NCI-H345 (cell line): Measurements from ENCODE around the gene AIG1.
A peak's percentile ranks its signal among the peaks of the same experiment; 100 is the strongest.
"Not testable (repeated sequence)": the region's sequence is repeated elsewhere in the genome, so short reads cannot be mapped to it uniquely, and the experiment has no call there.

ENCODE experiments used
- DNase-seq: peaks from one replicate; lab custom pipeline; 2025; lab: John Stamatoyannopoulos, UW

Gene AIG1

GRCh38 chr6:143060806-143061596, at the start of gene AIG1:
Gene AIG1 (plus strand): TSS chr6:143060889. CDS start chr6:143060926, 37 bp downstream.
- peak; percentile 87 for DNase-seq

GRCh38 chr6:143014764-143015163, 45.9 kb upstream of the AIG1 start:
- DNase-seq, result no peak

- no peak for DNase-seq
These were observed 45.4 kb upstream of the AIG1 start for GRCh38 chr6:143015300-143015706.

GRCh38 chr6:143018955-143019354, 41.7 kb upstream of the AIG1 start:
- DNase-seq, result no peak

GRCh38 chr6:143020862-143021261, 39.8 kb upstream of the AIG1 start:
- not testable (repeated sequence) for DNase-seq

- DNase-seq, result no peak
These were observed 39.1 kb upstream of the AIG1 start for GRCh38 chr6:143021543-143021942.

- DNase-seq, result no peak
These were observed 38.1 kb upstream of the AIG1 start for GRCh38 chr6:143022587-143022986.

GRCh38 chr6:143023695-143024094, 37.0 kb upstream of the AIG1 start:
- no peak for DNase-seq

- DNase-seq, result no peak
These were observed 35.7 kb upstream of the AIG1 start for GRCh38 chr6:143024977-143025376.

- peak; percentile 16 for DNase-seq
These were observed 33.8 kb upstream of the AIG1 start for GRCh38 chr6:143026696-143027449.

- DNase-seq, result no peak
These were observed 25.9 kb upstream of the AIG1 start for GRCh38 chr6:143034689-143035334.

GRCh38 chr6:143037470-143037869, 23.2 kb upstream of the AIG1 start:
- no peak for DNase-seq

- no peak for DNase-seq
These were observed 21.9 kb upstream of the AIG1 start for GRCh38 chr6:143038833-143039232.

GRCh38 chr6:143039548-143039947, 21.1 kb upstream of the AIG1 start:
- no peak for DNase-seq

GRCh38 chr6:143040018-143040417, 20.7 kb upstream of the AIG1 start:
- no peak for DNase-seq

- not testable (repeated sequence) for DNase-seq
These were observed 16.3 kb upstream of the AIG1 start for GRCh38 chr6:143044345-143044744.

- no peak for DNase-seq
These were observed 11.1 kb upstream of the AIG1 start for GRCh38 chr6:143049611-143050010.

- DNase-seq, result no peak
These were observed 10.2 kb upstream of the AIG1 start for GRCh38 chr6:143050509-143050908.

- DNase-seq, result no peak
These were observed 8.4 kb upstream of the AIG1 start for GRCh38 chr6:143052282-143052681.

- DNase-seq, result no peak
These were observed 6.8 kb upstream of the AIG1 start for GRCh38 chr6:143053856-143054255.

GRCh38 chr6:143054329-143054728, 6.4 kb upstream of the AIG1 start:
- DNase-seq, result no peak

GRCh38 chr6:143055213-143055612, 5.5 kb upstream of the AIG1 start:
- DNase-seq, result no peak

GRCh38 chr6:143055891-143056290, 4.8 kb upstream of the AIG1 start:
- DNase-seq, result no peak
